H1 (cell line): ENCODE measurements around the gene IRF7.

Experiments
- BRCA1 ChIP-seq: IDR thresholded peaks from 2 replicates; pipeline ENCODE4 v1.6.1; 2012; ENCODE audit warnings: low read depth, low read length, improper control_type of control experiment
- CHD1 ChIP-seq: IDR thresholded peaks from 2 replicates; pipeline ENCODE4 v1.6.1; 2012; ENCODE audit warnings: low read depth, low read length, improper control_type of control experiment
- CTCF ChIP-seq, 3 experiments: IDR thresholded peaks; 1 replicate in 2 of 3; 2 replicates in 1 of 3; pipeline versions ENCODE4 v1.5.1 to v1.6.1; 2011; ENCODE audit warnings: low read length in 3 of 3, mild to moderate bottlenecking in 3 of 3, inconsistent platforms in 2 of 3, low read depth in 1 of 3, moderate library complexity in 1 of 3; ENCODE audit not compliant: insufficient read depth in 1 of 3; ENCODE audit errors: control extremely low read depth in 1 of 3
- EP300 ChIP-seq, 2 experiments: IDR thresholded peaks; 1 replicate in 1 of 2; 2 replicates in 1 of 2; pipeline ENCODE4 v1.6.1; 2011 to 2012; ENCODE audit warnings: low read depth in 2 of 2, low read length in 2 of 2, mild to moderate bottlenecking in 2 of 2, borderline replicate concordance in 1 of 2, inconsistent platforms in 1 of 2, moderate library complexity in 1 of 2
- EZH2 ChIP-seq: fragments of 200-600 bp; sonication (generic); IDR thresholded peaks from 2 replicates; pipeline ENCODE4 v1.7.1; 2012; ENCODE audit warnings: low read depth, mild to moderate bottlenecking, moderate library complexity, low read length, inconsistent platforms; ENCODE audit not compliant: severe bottlenecking
- GABPA ChIP-seq: IDR thresholded peaks from 2 replicates; pipeline ENCODE4 v1.6.1; 2011; ENCODE audit warnings: mild to moderate bottlenecking, low read length, moderate library complexity, borderline replicate concordance; ENCODE audit not compliant: insufficient read depth
- POLR2A ChIP-seq, 2 experiments: IDR thresholded peaks; 1 replicate in 1 of 2; 2 replicates in 1 of 2; pipeline ENCODE4 v1.6.1; 2011; ENCODE audit warnings: low read depth in 2 of 2, low read length in 2 of 2, mild to moderate bottlenecking in 2 of 2; ENCODE audit errors: control extremely low read depth in 1 of 2
- SUZ12 ChIP-seq: fragments of 200-600 bp; sonication (generic); IDR thresholded peaks from 2 replicates; pipeline ENCODE4 v1.6.1; 2012; ENCODE audit warnings: mild to moderate bottlenecking, inconsistent platforms, low read length, moderate library complexity, mixed read lengths
- TEAD4 ChIP-seq: IDR thresholded peaks from 2 replicates; pipeline ENCODE4 v1.6.1; 2012; ENCODE audit warnings: low read depth, low read length, inconsistent platforms, mixed read lengths

- TF ChIP-seq BRCA1 (no peak), CTCF (IDR thresholded peaks at IDR 0.05; ENCODE audit: control extremely low read depth in 1 of 3, insufficient read depth in 1 of 3, low read depth in 1 of 3, low read length in 3 of 3) (no peak), GABPA (peak; percentile 26; the same call in 1 of the 2 replicates), TEAD4 (no peak), CHD1 (no peak), EP300 (IDR thresholded peaks at IDR 0.05; ENCODE audit: borderline replicate concordance in 1 of 2, low read depth in 2 of 2, low read length in 2 of 2) (no peak), EZH2 (peak; percentile 33), POLR2A (IDR thresholded peaks at IDR 0.05; ENCODE audit: control extremely low read depth in 1 of 2, low read depth in 2 of 2, low read length in 2 of 2) (peak in 1 of 2 experiments; percentile 23; a peak in 1 of 3 replicates), SUZ12 (peak; percentile 52; the same call in 1 of the 2 replicates)
These were observed 23.7 kb upstream of the IRF7 start for GRCh38 chr11:639332-639955.
